GM12891 (cell line): Measurements from ENCODE around the gene PLVAP.

ENCODE experiments used
- PAX5 ChIP-seq: IDR thresholded peaks from 2 replicates; pipeline ENCODE4 v1.6.1; 2011; ENCODE audit warnings: low read length, moderate library complexity, mild to moderate bottlenecking; ENCODE audit not compliant: insufficient read depth, severe bottlenecking
- POLR2A ChIP-seq: IDR thresholded peaks from 2 replicates; pipeline ENCODE4 v1.6.1; 2011; ENCODE audit warnings: low read depth, low read length, control low read depth
- POLR2AphosphoS5 ChIP-seq: IDR thresholded peaks from 2 replicates; pipeline ENCODE4 v1.6.1; 2011; ENCODE audit warnings: low read depth, low read length, control low read depth
- SPI1 ChIP-seq: IDR thresholded peaks from 2 replicates; pipeline ENCODE4 v1.6.1; 2011; ENCODE audit warnings: low read depth, low read length, control low read depth

DNA sequence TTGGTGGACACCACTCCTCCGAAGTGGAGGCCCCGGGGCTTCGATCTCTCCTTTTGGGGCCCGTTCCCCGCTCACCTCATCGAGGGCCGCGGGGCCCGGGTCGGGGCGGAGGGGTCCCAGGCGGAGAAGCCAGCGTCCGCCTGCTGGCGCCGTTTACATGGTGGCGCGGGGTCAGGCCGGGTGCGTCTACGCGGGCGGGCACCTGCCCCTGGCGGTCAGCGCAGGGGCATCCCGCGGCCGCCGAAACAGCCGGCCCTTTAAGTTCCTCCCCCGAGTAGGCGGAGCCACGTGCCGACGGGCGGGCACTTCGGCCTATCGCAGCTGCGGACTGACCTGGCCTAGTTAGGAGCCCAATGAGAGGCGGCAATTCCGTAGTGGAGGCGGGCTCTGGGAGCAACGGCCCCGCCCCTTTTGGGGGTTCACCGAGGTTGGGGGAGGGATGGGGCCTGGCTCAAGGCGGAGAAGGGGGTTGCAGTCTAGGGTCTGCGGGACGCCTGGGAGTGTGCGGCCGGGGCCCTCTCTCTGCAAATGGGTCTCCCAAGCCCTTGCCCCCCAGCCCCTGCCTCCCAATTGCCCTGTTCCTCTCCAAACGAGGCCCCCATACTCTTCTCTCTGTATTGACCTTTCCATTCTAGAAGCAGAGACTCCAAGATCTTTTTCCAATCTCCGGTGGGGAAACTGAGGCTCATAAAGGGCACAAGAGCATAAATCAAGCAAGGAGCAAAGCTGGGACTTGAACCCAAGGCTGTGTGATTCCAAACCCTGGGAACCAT lies 73.8 kb downstream of the PLVAP start, which contains the start of gene ABHD8:
- TF ChIP-seq PAX5 (no peak), POLR2A (0 out of 2 replicates have a peak, but pooled peaks have one; percentile 31), SPI1 (peak; percentile 51), POLR2AphosphoS5 (no peak)
